Pancreas (tissue), 10 donors: ENCODE data around the gene OXSR1. TPM values are rescaled to one million over a fixed set of nuclear protein-coding genes. Genes with fewer than 3 reads are reported as not detected.
"Not testable (repeated sequence)": the region's sequence is repeated elsewhere in the genome, so short reads cannot be mapped to it uniquely, and the experiment has no call there.

Source experiments
- ATAC-seq, 4 donors: fragments of 200-7000 bp; cut with Tn5 transposase; one replicate each; pipeline versions ENCODE4 v1.8.0 to v1.9.1; 2020; ENCODE audit warnings: mild to moderate bottlenecking in 4 of 4, moderate library complexity in 4 of 4
- DNase-seq, 6 donors: peaks; one replicate each; pipeline ENCODE4 v3.0.0-alpha.2; 2020
- FAIRE-seq: peaks from 2 replicates; lab custom pipeline; 2012; peaks lifted over from hg19 to GRCh38; lab: Jason Lieb, UNC
- H3K27ac ChIP-seq, 4 donors: fragments of 200-600 bp; sonication (generic); 1 replicate in 3 of 4; 2 replicates in 1 of 4; pipeline versions ENCODE4 v1.5.0 to v1.8.0; 2020
- H3K27me3 ChIP-seq, 4 donors: fragments of 200-600 bp; one replicate each; pipeline ENCODE4 v1.8.0; 2021
- H3K36me3 ChIP-seq, 3 donors: fragments of 200-600 bp; sonication (generic) in 1 of 3; one replicate each; pipeline versions ENCODE4 v1.5.0 to v1.8.0; 2020 to 2021
- H3K4me1 ChIP-seq, 3 donors: fragments of 200-600 bp; one replicate each; pipeline ENCODE4 v1.8.0; 2021
- H3K4me3 ChIP-seq, 4 donors: fragments of 200-600 bp; sonication (generic) in 2 of 4; one replicate each; pipeline versions ENCODE4 v1.5.0 to v1.8.0; 2020 to 2021
- H3K9me3 ChIP-seq, 4 donors: fragments of 200-600 bp; one replicate each; pipeline ENCODE4 v1.8.0; 2021
- CTCF ChIP-seq, 4 donors: fragments of 200-600 bp; sonication (generic) in 3 of 4; IDR thresholded peaks; one replicate each; pipeline versions ENCODE4 v1.5.0 to v1.8.0; 2021; ENCODE audit warnings: antibody characterized with exemption in 4 of 4
- WGBS, 2 donors: extraction: QIAGEN DNeasy Blood & Tissue Kit; methylation state at CpG; one replicate each; pipeline ENCODE4 v1.1.7; 2013; 5-methylcytosine and 5-hydroxymethylcytosine counted together
- intact Hi-C, 3 donors: fragments of 100-400 bp; cut with DNase I; formaldehyde crosslinking; loops; one replicate each; pipeline versions ENCODE4 v1.11.1 to v1.14.2; 2022
- polyA plus RNA-seq, 2 donors: library from polyadenylated mRNA; stranded (reverse); fragments of 200-250 nt; gene quantifications; one replicate each; pipeline ENCODE4 v1.2.3, GENCODE V29; 2013
- total RNA-seq, 6 donors: library from RNA; stranded (reverse); fragmentation: NEBNext Ultra II Directional in 4 of 6; extraction: Animal tissue kit (Norgen Biotek cat#: 25700) in 4 of 6; gene quantifications; one replicate each; pipeline versions ENCODE4 v1.2.1 to v1.2.4, GENCODE V29; 2021 to 2023
- donor health status: healthy with polysubstance abuse.
- donor health status: DM: no; HTN: no; CAD: no; lungs with moderate emphysema.
- donor health status: DM: no; HTN: no; CAD: no.
- donor health status: control.
- donor health status: control.
- donor health status: Bipolar disorder and iron deficiency.
- donor health status: DM: yes; HTN: yes; CAD: no.
- donor health status: DM: no; HTN: no; CAD: no.
- donor health status: DM: no; HTN: no; CAD: no.
- donor health status: DM: yes; HTN: yes; CAD: no.

The OXSR1 gene
- total and polyA plus RNA-seq, 8 donors: 6.3 to 16.0 (median 10.4) TPM

GRCh38 chr3:38133557-38134405, 31.6 kb upstream of the OXSR1 start:
- ATAC-seq (peak; percentile 3 to 14 (median 4)), DNase-seq (peak in 2 of 6 donors; percentile 51 to 64), FAIRE-seq (no peak)
- peaks cover 0 to 36% (median 17%) of the 10 kb centered on the region in 3 donors for H3K36me3 ChIP-seq
- no peaks in the 10 kb centered on the region for H3K27me3 ChIP-seq
- WGBS, 2 donors: 52 to 59% methylated on average over 10 of the region's 10 CpGs
- no peak for TF ChIP-seq CTCF (IDR thresholded peaks at IDR 0.05)
- H3K4me1 ChIP-seq: peaks cover 25 to 38% (median 34%) of the 10 kb centered on the region in 3 donors
- intact Hi-C loops: no loop called here
- H3K9me3 ChIP-seq: no peaks in the 10 kb centered on the region
- peak overlapping the region; percentile 49 to 76 (median 65) for H3K27ac ChIP-seq
- no peak overlapping the region for H3K4me3 ChIP-seq

- DNase-seq, ATAC-seq, FAIRE-seq, H3K27me3 ChIP-seq, H3K9me3 ChIP-seq, intact Hi-C loops: not testable (repeated sequence)
- 40 to 44% methylated on average over 10 of the region's 10 CpGs for WGBS, 2 donors
- Histone ChIP-seq H3K36me3 (peaks cover 0 to 27% (median 9%) of the 10 kb centered on the region in 3 donors), H3K27ac (peak overlapping the region; percentile 49 to 76 (median 65)), H3K4me1 (peaks cover 25 to 39% (median 38%) of the 10 kb centered on the region in 3 donors), H3K4me3 (peak overlapping the region in 2 of 4 donors; percentile 93)
Observed at GRCh38 chr3:38134517-38135143, 30.7 kb upstream of the OXSR1 start.

- intact Hi-C loops, H3K9me3 ChIP-seq, ATAC-seq, DNase-seq, FAIRE-seq, H3K27me3 ChIP-seq: not testable (repeated sequence)
- Histone ChIP-seq H3K4me3 (peak overlapping the region; percentile 65 to 93 (median 88)), H3K36me3 (peaks cover 0 to 16% (median 9%) of the 10 kb centered on the region in 3 donors), H3K27ac (peak overlapping the region; percentile 30 to 83 (median 77)), H3K4me1 (peaks cover 25 to 44% (median 38%) of the 10 kb centered on the region in 3 donors)
- WGBS, 2 donors: 24 to 27% methylated on average over 10 of the region's 10 CpGs
Observed at GRCh38 chr3:38135621-38136277, 29.6 kb upstream of the OXSR1 start.

GRCh38 chr3:38136393-38136776, 29.0 kb upstream of the OXSR1 start:
- H3K27me3 ChIP-seq: no peaks in the 10 kb centered on the region
- no peaks in the 10 kb centered on the region for H3K9me3 ChIP-seq
- ATAC-seq (peak in 2 of 4 donors; percentile 21 to 28), FAIRE-seq (no peak), DNase-seq (peak in 4 of 6 donors; percentile 51 to 60 (median 54))
- H3K27ac ChIP-seq: peak overlapping the region; percentile 72 to 83 (median 78)
- intact Hi-C loops: no loop called here
- H3K36me3 ChIP-seq: peaks cover 0 to 10% (median 6%) of the 10 kb centered on the region in 3 donors
- no peak for TF ChIP-seq CTCF (IDR thresholded peaks at IDR 0.05)
- H3K4me3 ChIP-seq: peak overlapping the region; percentile 65 to 93 (median 88)
- 0 to 1% methylated on average over 20 of the region's 20 CpGs for WGBS, 2 donors
- peaks cover 25 to 44% (median 38%) of the 10 kb centered on the region in 3 donors for H3K4me1 ChIP-seq

GRCh38 chr3:38136777-38137614, 28.3 kb upstream of the OXSR1 start, which contains the start of gene ACAA1:
TSS of gene ACAA1 (minus strand) at chr3:38137127. CDS start at chr3:38137035, 92 bp downstream.
- Histone ChIP-seq H3K27ac (peak within 1 kb of the TSS; percentile 83 to 96 (median 94)), H3K27me3 (no peaks in the 10 kb centered on the region), H3K36me3 (peaks cover 0 to 10% (median 10%) of the 10 kb centered on the region in 3 donors), H3K9me3 (no peaks in the 10 kb centered on the region), H3K4me3 (peak within 1 kb of the TSS; percentile 76 to 93 (median 88)), H3K4me1 (peaks cover 25 to 44% (median 38%) of the 10 kb centered on the region in 3 donors)
- ATAC-seq: peak; percentile 89 to 94 (median 90)
- FAIRE-seq: peak; percentile 89
- TF ChIP-seq CTCF (IDR thresholded peaks at IDR 0.05): no peak
- 0% methylated on average over 52 to 66 of the region's 66 CpGs for WGBS, 2 donors
- peak; percentile 93 to 100 (median 100) for DNase-seq
- intact Hi-C loops: no loop called here
